GM12892 (cell line): Measurements from ENCODE around the gene CDSN.

Source experiments
- POLR2A ChIP-seq: IDR thresholded peaks from 2 replicates; pipeline ENCODE4 v1.6.1; 2011; ENCODE audit warnings: low read depth, low read length, control low read depth
- POLR2AphosphoS5 ChIP-seq: IDR thresholded peaks from 2 replicates; pipeline ENCODE4 v1.6.1; 2011; ENCODE audit warnings: low read depth, low read length, control low read depth
- TAF1 ChIP-seq: IDR thresholded peaks from 2 replicates; pipeline ENCODE4 v1.6.1; 2011; ENCODE audit warnings: low read depth, mild to moderate bottlenecking, control low read depth, low read length, borderline replicate concordance

- TF ChIP-seq POLR2A, result no peak
- no peak for TF ChIP-seq TAF1
- no peak for TF ChIP-seq POLR2AphosphoS5
These were observed 5.7 kb downstream of the CDSN start, which contains the start of gene PSORS1C1 for GRCh38 chr6:31114541-31114878.
